Measurements from ENCODE around the gene RABL6. TPM values are rescaled to one million over a fixed set of nuclear protein-coding genes. Genes with fewer than 3 reads are reported as not detected.
"Not testable (repeated sequence)": the region's sequence is repeated elsewhere in the genome, so short reads cannot be mapped to it uniquely, and the experiment has no call there.

Gene RABL6
- total RNA-seq, 1 donor from 2014 or later, result 52.6 TPM

DNA sequence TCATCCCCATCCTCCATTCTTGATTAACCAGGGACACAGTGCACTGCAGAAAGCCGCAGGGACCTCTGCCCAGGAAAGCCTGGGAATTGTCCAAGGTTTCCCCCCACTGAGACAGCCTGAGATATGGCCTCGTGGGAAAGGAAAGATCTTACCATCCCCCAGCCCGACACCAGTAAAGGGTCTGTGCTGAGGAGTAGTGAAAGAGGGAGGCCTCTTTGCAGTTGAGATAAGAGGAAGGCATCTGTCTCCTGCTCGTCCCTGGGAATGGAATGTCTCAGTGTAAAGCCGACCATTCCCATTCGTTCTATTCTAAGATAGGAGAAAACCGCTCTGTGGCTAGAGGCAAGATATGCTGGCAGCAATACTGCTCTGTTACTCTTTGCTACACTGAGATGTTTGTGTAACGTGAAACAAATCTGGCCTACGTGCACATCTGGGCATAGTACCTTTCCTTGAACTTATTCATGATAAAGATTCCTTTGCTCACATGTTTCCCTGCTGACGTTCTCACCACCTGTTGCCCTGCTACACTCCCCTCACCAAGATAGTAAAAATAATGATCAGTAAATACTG lies 10.9 kb upstream of the RABL6 start:
- not testable (repeated sequence) for ATAC-seq

DNA sequence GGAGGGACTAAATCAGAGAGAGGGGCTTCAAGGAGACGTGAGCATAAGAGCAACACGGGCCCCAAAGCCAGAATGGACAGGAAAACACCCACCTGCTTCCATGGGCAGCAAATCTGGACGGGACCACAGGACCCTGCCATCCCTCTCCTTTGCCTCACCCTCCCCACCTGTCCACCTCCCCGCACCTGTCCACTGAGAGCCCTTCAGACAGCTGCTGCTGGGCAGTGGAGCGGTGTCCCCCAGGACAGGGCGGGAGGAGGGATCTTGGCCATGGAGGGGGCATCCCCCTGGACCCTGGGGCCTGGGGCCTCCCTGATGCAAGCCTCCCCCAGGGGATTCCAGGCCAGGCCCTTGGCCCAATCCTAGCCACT lies 9.1 kb upstream of the RABL6 start:
- peak; percentile 0 for ATAC-seq

DNA sequence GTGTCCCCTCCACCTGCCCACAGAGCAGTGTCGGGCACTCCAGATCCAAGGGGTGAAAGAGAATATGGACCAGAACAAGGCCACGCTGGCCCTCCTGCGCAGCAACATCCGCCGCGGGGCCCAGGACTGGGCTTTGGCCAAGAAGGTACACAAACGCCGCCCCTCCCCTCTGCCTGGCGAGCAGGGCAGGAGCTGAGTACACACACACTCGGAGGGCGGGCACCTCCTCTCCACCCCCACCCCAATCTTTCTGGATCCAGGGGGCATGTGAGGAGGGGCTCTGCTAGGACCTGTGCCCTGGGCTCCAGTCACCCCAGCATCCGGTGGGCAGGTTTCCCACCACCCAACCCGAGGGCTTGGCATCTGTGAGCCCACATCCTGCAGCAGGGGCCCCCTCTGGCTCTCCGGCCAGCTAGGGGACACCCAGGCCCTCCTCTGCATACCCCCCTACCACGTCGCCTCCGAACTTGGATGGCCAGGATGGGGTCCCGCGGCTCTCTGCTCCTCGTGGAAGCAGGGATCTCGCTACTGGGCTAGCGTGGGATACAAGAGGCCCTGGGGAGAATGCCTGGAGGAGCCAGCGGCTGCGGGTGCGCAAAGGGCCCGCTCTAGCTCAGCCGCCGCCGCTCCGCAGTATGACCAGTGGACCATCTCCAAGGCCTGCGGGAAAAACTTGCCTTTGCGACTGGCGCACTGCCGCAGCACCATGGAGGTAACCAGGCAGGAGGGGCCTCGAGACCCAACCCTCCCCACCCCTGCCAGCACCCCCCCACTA lies 8.5 kb upstream of the RABL6 start:
- ATAC-seq, result peak; percentile 3

DNA sequence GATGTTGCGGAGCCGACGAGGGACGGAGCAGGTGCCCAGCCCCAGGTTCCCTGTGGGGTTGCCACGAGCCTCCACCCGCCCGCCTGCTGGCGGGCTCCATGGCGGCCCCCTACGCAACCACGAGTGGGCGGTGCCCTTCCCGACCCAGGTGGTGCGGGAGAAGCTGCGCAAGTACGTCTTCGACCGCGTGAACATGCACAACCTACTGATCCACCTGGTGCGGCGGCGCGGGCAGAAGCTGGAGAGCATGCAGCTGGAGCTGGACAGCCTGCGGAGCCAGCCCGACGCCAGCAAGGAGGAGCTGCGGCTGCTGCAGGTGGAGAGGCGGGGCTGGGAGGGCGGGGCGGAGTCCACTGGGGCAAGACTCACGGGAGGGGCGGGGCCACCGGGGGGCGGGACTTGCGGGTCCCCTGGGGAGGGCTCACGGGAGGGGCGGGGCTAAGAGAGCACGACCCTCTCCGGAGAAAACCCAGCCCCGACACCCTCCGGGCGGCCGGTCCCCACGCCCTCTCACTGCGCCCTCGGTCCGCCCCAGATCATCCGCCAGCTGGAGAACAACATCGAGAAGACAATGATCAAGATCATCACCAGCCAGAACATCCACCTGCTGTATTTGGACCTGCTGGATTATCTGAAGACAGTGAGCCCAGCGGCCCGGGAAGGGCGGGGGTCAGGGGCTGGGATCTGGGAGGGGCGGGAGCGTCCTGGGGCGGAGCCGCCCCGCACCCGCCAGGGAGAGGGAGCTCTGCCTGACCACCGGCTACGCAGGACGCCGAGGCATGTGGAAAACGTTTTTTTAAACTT lies 7.7 kb upstream of the RABL6 start:
- peak; percentile 71 for ATAC-seq

DNA sequence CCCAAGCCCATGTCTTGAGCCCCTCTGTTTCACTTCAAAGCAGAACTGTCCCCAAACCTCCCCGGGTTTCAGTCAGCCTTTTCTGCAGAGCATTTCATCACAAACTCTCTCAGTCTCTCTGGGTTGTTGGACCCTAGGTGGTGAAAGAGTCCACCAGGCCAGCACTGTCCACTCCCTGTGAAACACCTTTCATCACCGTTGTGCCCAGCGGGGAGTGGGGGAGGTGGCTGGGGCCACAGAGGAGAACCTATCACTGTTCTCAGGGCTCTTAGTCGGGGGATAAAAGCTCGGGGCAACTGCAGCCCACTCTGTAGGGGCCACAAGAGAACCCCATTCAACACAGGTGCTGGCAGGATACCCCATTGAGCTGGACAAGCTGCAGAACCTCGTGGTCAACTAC lies 5.4 kb upstream of the RABL6 start:
- no peak for ATAC-seq

DNA sequence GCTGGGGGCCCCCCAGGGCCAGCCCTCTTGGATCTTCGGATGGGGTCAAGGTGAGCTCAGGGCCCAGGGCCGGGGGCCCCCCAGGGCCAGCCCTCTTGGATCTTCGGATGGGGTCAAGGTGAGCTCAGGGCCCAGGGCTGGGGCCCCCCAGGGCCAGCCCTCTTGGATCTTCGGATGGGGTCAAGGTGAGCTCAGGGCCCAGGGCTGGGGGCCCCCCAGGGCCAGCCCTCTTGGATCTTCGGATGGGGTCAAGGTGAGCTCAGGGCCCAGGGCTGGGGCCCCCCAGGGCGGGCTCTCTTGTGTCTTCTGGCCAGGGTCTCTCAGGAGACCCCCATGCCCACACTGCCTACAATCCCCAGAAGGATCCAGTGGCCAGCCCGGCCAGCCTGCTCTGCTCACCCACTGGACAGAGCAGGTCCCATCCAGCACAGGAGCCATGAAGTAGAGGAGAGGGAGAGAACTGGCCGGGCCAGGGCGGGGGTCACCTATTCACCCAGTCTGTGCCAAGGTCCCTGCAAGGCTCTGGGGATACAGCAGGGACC lies 4.7 kb upstream of the RABL6 start:
- not testable (repeated sequence) for ATAC-seq

DNA sequence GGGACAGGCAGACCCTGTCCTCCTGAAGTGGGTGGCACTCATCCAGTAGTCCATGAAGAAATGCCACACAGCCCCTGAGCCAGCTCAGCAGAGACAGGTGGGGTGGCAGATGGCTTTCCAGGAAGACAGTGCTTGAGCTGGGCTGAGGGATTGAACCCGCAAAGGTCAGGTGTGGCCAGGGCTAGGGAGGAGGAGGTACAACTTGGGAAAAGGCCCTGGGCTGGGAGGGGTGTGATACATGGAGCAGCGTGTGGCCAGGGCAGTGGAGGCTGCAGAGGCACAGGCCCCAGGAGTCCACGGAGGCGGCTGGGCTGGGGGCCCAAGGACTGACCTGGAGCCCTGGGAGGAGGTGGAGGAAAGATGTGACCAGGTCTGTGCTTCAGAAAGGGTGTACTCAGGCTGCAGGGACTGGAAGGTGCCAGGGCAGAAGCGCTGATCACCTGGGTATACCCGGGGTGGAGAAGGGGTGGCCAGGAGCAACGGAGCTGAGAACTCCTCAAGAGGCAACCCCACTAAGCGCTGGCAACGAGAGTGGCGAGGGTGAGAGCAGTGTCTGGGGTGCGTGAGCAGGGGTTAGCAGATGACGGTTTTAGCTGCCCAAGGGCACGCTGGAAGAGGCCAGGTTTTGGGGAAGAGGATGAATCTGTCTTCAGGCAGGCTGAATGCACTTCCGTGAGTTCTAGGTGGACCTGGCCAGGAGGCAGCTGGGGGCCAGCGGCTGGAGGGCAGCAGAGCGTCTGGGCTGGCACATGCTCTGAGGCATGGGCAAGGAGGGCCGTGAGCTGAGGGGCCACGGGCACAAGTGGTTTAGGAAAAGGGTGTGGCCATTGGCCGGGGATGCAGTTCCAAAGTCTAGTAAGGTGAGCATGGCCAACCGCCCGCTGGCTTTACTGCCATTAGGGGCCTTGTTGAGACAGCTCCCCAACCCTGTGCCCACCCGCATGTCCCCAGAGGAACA lies 3.9 kb upstream of the RABL6 start:
- no peak for ATAC-seq

DNA sequence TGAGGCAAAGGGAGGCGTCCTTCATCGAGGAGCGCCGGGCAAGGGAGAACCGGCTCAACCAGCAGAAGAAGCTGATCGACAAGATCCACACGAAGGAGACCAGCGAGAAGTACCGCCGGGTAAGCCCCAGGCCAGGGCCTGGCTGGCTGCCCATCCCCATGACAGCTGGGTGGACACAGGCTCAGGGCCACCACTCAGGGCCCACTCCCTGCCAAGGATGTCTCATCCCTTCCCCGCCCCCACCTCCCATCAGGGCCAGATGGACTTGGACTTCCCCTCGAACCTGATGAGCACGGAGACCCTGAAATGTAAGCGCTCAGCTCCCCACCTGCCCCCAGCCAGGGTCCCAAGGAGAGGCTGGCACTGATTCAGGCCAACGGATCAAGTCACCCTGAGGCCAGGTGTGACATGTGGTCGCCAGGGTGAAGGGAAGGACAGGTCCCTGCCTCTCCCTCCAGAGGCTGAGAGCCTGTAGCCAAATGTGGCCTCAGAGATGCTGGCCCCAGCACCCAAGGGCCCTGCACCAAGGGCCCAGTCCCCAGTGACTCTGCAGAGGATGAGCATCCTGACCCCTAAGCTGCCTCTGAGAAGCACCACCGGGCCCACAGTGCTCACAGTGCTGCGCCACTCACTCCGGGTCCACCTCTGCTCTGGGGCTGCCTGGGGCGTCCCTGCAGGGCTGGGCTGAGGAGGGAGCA lies 3.1 kb upstream of the RABL6 start:
- ATAC-seq, result no peak

DNA sequence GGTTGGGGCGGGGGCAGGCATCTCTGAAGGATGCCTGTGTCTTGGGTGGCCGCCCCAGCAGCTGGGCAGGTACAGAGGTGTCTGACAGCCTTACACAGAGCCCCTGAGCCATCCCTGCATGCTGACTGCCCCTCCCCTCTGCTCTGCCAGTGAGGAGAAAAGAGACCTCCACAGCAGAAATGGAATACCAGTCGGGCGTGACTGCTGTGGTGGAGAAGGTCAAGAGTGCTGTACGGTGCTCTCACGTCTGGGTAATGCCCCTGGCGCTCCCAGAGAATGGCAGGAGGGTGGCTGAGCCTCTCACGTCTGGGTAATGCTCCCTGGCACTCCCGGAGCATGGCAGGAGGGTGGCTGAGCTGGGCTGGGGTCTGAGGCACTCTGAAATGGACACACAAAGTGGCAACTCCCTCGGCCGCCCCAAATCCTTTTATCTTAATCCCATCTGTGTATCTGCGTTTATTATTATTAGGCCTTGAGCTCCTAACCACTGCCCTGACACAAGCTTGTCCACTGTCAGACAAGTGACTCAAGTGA lies 2.5 kb upstream of the RABL6 start:
- ATAC-seq, result no peak

DNA sequence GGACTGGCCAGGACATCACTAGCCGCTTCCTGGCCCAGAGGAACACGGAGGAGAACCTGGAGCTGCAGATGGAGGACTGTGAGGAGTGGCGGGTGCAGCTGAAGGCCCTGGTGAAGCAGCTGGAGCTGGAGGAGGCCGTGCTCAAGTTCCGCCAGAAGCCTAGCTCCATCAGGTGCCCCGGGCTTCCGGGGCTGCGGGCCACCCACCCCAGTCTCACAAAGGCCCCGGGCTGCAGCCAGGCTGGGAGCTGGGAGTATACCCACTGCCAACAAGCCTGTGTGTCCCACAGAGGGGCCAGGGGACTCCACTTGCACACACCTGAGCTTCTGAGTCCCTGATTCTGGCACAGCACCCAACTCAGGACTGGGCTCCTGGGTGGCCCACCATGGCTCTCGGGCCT lies 1.7 kb upstream of the RABL6 start:
- no peak for ATAC-seq

DNA sequence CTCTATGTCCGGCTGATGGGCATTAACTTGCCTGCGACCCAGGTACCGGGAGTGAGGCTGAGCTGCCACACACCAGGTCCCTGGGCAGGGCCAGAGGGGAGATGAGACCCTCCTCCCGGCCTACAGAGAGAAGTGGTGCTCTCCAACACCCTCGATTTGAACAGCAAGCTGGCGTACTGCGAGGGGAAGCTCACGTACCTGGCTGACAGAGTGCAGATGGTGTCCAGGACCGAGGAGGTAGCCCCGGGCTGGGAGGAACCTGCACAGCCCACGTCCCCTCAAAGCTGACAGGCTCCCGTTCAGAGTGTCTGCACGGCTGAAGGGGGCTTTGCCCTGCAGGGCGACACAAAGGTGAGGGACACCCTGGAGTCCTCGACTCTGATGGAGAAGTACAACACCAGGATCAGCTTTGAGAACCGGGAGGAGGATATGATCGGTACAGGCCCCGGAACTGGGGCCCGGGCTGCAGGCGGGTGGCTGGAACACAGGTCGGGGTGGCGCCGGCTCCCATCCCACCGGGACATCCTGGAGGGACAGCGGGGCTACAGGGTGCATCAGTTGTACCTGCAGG lies 1.0 kb upstream of the RABL6 start:
- ATAC-seq, result peak; percentile 2

DNA sequence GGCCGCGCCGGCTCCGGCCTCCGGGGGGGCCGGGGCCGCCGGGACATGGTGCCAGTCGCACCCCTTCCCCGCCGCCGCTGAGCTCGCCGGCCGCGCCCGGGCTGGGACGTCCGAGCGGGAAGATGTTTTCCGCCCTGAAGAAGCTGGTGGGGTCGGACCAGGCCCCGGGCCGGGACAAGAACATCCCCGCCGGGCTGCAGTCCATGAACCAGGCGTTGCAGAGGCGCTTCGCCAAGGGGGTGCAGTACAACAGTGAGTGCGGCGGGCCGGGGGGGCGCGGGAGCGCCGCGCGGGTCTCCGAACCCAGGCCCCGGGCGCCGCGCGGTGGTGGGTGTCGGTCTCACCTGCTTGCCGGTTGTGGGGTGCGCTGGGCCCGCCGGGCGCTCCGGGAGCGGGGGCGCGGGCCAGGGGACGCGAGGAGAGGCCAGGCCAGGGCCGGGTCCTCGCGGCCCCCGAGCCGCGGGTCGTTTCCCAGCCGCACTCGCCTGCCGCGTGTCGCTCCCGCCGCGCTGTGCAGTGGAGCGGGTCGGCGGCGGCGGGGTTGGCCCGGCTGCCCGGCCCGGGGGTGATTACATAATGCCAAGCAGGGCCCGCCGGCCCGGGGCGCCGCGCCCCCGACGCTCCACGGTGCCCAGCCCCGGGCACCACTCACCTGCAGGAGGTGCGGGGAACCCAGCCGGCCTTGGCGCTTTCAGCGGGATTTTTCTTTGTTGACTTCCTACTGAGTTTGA lies 492 bp downstream of the RABL6 start:
- ATAC-seq, result peak; percentile 17

DNA sequence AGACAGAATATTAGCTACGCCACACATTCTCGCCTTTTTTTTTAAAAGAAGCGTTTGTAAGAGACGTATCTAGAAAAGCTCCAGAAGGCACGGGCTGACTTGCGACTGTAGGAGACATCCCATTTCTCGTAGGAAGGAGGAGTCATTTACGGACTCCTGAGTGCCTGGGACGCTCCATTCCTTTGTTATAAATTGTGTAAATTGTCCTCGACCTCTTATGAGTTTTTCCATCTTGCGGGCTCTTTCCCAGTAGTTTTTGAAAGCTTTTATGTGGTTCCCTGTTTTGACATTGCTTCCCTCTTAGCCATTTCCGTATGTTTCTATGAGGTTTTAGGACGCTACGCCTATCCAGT lies 1.0 kb downstream of the RABL6 start:
- ATAC-seq, result no peak

DNA sequence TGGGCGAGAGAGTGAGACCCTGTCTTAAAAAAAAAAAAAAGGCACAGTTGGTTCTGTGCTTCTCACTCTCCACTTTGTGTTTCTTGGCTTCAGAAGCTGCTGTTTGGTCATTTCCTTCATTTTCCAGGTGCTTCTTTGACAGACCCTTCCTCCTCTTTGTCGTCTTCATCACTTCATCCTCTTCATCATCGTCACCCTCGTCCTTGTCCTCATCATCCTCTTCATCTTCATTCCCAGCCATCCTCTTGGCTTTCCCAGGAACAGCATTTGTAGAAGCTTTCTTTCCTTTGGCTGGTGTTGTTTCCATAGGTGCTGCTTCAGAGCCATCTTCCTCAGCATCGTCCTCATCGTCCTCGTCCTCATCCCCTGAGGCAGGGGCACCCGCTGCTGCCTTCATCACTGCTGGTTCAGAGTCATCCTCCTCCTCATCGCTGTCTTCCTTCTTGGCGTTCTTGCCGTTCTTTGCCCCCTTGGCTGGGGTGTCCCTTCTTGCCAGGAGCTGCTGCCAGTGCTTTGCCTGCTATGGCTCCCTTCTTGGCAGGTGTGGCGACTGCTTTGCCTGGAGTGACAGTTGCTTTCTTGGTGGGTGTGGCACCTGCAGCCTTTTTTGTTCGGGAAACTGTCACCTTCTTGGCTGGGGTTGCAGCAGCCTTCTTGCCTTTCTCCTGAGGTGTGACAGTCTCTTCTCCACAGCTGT lies 7.1 kb downstream of the RABL6 start:
- no peak for ATAC-seq

DNA sequence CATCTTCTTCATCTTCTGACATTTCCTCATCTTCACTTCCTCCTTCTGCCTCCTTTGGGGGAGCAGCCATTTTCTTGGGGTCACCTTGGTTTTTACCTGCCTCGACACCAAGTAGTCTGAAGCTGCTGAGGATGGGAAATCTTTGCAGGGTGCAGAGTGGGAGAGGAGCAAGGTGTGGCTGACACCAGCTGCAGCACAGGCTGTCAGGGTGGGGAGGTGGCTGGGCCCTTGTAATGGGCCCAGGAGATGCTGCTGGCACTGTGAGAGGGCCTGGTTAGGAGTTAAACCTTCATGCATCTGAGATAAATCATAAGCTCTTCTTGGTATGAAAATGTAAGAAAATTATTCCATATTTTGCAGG lies 7.7 kb downstream of the RABL6 start:
- ATAC-seq, result no peak

DNA sequence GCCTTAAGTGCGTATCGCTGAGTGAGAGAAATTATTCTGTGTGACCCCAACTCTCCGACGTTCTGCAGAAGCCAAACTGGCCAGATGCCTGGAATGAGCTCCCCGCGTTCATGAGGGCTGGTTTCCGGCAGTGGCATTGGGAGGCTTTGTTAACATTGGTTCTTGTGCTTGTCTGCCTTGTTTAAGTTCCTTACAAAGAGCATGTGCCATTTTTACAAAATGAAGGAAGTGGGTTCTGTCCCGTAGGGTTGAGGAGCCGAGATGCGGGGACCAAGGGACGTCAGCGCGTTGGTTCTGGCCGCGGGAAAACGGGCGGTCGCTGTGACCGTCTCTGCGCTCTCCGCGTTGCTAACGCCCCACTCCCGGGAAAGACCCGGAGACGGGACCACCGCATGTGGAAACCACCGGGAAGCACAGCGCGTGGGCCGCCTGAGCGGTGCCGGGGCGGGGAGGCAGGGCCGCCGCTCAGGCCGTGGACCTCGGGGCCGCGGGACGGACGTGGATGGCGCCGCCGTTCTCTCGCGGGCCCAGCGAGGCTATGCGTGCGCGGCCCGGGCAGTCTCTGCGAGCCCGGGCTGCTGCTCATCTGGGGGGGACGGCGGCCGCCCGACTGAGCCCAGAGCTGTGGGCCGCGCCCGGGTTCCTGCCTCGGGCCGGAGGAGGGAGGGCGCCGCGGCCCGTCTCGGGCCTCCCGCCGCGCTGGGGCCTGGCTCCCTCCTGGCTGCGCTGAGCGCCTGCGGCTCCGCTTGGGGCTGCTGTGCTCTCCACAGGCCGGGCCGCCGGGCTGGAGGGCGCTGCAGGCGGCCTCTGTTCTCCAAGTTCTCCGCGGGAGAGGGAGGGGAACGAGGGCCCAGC lies 13.4 kb downstream of the RABL6 start:
- ATAC-seq, result peak; percentile 22

DNA sequence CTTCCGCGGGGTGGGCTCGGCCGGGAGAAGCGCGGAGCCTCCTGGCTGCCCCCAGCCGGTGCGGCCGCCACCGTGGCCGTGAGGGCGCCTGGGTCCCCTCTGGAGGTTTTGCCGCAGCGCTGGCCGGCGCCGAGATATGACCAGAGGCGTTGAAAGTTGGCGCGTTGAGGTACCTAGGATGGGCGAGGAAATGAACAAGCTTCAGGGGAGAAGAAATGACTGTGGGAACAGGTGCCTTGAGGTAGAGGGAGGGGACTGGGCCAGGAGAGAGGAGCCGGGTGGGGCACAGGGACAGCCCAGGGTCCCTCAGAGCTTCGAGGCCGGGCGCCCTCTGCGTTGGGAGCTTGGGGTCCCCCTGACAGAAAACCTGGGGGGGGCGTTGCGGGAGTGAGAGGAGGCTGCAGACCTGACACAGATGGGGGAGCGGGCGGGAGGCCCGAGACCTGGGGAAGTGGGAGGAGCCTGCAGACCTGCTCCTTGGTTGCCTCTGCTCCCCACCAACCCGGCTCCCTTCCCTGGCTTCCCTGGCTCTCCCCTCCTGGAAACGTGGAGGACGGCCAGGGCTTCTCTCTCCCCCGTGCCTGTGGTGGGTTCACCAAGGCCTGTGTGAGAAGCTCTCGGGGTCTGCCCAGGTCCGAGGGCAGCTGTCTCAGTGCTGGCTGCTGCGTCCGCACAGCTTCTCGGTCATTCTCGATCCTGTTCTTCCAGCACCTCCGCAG lies 14.2 kb downstream of the RABL6 start:
- ATAC-seq, result no peak

All from esophagus mucosa (tissue), 1 donor.